Measurements from ENCODE around the gene IWS1.
"Not testable (repeated sequence)": the region's sequence is repeated elsewhere in the genome, so short reads cannot be mapped to it uniquely, and the experiment has no call there.

IWS1 gene

DNA sequence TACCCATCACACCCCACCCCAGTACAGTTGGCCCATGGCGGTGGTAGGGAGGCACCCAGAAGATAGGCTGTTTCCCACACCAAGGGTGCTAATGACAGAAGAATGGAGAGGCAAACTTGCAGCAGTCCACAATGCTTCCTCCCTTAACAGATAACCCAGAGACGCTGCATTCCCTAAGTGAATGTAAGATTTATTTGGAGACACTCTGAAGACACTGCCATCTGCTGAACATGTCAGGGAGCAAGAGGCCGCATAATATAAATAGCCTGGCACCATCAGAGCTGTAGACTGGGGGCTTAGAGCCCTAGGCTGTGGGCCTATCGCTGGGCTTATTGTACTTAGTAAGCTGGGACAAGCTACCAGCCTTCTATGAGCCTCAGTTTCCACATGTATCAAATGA, 2.2 kb upstream of the IWS1 start:
- no peak for FAIRE-seq
- DNase-seq (ENCODE audit: low spot score) = no peak

DNA sequence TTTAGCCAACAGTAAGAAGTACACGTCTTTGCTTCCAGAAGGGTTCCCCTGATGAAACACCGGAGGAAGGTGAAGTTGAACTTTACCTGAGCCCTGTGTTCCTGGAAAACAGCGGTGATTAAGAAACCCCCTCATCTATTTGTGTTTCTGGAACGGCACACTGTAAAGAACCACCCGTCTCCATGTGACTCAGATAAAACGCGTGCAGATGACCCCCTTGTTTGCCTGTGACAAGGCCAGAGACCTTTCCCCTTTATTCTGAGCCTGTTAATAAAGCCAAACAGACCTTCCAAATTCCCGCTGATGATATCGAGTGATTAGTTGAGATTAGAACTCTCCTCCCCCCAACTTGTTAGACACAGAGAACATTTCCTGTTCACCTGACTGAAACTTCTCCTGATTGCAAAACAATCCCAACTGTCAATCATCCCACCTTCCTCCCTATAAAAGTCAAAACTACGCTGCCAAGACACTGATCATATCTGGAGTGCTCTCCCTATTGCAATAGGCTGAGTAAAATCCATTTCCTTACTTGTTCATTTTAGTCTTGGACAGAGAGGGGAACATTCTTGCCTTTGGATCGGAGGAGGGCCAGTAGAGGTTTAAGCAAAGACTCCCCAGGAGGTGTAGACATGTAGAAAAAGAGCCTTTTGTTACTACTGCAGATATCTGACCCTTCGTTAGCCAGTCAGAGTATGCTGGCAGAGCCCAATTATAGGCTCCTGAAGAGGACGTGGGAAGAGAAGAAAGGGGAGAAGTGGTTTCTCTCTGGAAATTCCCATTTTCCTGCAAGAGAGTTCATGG, 914 bp upstream of the IWS1 start:
- no peak for FAIRE-seq
- DNase-seq (ENCODE audit: low spot score) = peak; percentile 46

DNA sequence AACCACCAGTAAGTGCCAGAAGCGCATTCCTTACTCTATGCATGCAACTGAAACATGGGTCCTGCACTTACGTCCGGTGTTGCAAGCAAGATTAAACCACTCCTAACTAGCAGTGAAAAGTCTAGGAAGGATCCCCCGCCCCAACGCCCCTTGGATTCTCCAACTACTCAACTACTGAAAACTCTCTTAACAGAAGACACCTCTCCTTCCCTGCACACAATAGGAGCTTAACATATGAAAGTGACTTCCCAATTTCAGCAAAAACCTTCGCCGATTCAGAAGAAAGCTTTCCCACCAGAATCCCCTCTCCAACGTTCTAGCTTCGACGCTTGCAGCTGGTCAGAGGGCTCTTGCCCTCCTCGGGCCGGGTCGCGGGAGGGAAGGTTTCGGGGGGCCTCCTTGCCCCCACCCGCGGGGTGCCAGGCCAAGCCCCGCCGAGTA, 578 bp downstream of the IWS1 start:
- no peak for FAIRE-seq

DNA sequence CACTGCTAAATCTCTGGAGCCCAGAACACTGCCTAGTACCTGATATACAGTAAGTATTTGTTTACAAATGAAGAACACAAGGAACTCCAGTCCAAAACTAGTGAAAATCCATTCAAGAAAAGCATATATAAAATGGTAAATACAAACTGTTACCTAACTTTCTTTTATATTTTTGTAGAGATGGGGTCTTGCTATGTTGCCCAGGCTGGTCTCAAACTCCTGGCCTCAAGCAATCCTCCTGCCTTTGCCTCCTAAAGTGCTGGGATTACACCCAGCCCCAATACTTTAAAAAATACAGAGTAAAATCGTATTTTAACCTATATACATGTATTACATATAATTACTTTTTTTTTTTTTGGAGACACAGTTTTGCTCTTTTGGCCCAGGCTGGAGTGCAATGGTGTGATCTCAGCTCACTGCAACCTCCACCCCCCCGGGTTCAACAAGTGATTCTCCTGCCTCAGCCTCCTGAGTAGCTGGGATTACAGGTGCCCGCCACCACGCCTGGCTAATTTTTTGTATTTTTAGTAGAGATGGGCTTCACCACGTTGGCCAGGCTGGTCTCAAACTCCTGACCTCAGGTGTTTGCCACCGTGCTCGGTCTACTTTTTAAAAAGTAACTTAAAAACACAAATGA, 2.0 kb downstream of the IWS1 start:
- DNase-seq (ENCODE audit: low spot score); FAIRE-seq: not testable (repeated sequence)

More for the DNA sequence above, 578 bp downstream of the IWS1 start:
- DNase-seq (ENCODE audit: low spot score) = peak; percentile 30

DNA sequence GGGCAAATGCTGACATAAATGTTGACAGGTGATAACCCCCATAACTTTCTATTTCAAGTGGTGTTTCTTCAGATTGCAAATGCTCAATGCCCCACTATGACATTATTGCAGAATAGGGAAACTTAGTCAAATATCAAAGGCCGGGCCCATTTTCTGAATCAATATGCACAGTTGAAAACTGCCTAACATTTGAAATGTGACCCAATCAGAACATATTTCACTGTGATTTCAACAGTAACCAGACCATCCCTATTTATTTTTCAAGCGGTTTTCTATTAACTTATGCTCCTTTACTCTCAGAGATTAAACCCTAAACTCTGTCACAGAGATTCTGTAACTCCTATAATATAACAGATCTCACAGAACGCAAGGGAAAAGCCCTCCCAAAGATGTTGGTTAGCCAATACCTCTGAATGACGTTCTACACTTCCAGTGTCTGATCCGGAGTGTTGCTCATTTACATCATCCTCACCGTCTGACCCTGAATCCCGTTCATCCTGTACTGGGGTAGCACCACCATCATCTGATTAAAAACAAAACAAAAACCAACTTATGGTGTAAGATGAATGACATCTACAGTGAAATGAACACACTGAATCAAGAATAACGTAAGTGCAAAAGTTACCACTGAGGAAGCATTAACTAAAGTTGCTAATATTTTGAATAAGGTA, 2.9 kb downstream of the IWS1 start:
- DNase-seq (ENCODE audit: low spot score) (no peak), FAIRE-seq (no peak)

DNA sequence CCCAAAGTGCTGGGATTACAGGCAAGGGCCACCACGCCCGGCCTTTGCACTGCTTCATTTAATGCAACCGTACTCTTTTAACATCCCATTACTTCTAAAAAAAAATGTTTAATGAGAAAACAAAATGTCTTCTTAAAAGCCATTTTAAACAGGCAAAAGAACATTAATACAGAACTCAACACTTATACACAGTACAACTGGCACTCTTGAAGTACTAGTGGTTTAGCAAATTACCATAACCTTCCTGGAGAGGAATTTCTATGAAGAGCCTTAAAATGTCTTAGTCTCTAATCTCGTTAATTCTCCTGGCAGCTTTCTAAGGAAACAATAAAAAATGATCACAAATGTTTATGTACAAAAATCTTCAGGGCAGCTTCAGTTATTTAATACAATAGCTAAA, 5.9 kb downstream of the IWS1 start:
- no peak for FAIRE-seq
- DNase-seq (ENCODE audit: low spot score) = no peak

DNA sequence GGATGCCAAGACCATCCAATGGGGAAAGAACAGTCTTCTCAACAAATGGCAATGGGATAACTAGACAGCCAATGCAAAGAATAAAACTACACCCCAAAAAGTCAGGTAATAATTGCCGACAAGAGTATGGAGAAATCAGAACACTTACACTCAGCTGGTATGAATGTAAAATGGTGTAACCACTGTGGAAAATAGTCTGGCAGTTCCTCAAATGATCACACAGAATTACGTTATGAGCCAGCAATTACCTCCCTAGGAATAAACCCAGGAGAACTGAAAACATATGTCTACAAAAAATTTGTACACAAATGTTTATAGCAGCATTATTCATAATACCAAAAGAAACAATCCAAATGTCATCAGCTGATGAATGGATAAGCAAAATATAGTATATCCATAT, 8.8 kb downstream of the IWS1 start:
- FAIRE-seq (no peak), DNase-seq (ENCODE audit: low spot score) (no peak)

DNA sequence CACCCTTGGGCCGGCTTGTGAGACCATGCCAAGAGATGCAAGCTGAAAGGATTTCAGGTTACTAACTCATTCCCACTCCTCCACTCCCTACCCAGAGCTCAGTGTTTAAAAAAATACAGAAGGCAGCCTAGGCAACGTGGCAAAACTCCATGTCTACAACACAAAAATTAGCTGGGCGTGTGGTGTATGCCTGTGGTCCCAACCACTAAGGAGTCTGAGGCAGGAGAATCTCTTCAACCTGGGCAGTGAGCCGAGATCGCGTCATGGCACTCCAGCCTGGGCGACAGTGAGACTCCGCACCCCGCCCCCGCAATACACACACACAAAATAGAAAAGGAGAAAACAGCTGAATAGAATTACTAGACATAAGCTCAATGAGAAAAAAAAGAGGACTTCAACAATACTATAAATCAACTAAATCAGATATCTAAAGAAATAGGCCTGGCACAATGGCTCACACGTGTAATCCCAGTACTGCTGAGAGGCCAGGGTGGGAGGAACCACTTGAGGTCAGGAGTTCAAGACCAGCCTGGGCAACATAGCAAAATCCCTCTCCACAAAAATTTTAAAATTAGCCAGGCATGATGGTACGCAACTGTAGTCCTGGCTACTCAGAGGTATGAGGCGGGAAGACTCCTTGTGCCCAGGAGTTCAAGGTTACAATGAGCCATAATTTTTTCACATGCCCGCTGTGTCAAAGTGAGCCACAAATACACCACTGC, 10.1 kb downstream of the IWS1 start:
- FAIRE-seq (no peak), DNase-seq (ENCODE audit: low spot score) (no peak)

DNA sequence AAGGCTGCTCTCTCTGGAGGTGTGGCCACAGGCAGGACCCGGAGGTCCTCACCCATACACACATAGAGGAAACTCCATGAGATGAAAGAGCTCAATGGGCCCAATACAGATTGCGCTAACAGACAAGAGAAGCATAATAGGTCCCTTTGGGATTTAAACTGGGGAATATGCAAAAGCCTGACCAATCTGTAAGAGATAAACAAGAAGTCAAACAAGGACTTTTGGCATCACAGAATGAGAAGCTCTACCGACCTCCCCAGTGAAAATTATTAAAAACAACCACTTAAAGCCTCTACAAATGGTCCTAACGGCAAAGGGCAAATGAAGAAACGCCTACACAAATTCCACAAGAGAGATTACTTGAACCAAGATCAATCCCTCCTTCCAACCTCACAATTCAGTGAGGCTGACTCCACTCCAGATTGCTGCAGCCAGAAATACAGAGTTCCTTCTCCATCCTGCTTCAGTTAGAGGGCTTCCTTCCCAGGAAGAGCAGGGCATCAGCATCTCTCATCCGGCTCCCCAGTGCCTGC, 10.8 kb downstream of the IWS1 start:
- DNase-seq (ENCODE audit: low spot score) = no peak
- FAIRE-seq = no peak

DNA sequence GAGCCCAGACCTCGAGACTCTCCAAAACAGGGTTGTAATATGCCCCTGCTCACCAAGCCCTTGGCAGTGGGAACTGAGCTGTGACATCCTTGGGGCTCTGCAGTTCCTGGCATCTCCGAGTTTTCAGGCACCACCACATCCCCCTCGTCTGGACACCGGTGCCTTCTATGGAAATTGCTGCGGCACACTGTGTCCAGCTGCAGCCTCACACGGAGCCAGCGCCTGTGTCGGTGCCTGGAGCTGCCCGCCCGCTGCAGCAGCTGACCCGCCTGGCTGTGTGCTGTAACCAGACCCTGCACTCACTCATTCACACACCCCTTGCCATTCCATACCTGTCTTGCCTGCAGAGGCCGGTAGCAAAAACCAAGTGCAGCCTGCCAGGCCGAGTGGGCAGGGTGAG, 11.8 kb downstream of the IWS1 start:
- FAIRE-seq (no peak), DNase-seq (ENCODE audit: low spot score) (no peak)

DNA sequence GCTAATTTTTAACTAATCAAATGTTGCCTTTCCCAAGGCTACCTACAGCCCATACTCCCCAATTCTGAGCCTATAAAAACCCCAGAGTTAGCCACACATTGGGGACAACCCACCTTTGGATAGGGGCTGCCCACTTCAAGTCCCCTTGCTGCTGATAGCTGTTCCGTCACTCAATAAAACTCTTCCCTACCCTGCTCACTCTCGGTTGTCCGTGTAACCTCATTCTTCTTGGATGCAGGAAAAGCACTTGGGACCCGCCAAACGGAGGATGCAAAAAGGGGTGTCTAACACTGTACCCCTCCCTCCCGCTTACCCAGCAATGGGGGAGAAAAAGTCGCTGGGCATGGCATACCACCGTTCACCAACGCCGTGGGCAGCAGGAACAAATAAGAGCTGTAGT, 12.2 kb downstream of the IWS1 start:
- no peak for DNase-seq (ENCODE audit: low spot score)
- no peak for FAIRE-seq

DNA sequence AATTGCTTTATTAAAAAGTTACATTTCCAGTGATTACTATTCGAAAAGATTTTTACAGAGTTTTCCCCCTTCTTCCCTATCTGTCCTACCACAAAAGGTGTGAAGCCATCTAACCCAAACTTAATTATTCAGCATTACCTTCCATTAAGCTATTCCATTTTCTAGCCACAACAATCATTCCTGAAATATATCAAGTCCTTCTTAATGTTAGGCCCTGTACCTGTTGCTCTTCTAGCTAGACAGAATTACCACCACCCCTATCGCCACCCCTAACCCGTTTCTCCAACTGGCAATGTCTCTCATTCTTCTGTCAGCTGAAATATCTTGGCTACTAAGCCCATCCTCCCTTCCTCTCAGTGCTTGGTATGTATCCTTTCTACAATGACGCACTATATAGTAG, 13.9 kb downstream of the IWS1 start:
- no peak for FAIRE-seq

DNA sequence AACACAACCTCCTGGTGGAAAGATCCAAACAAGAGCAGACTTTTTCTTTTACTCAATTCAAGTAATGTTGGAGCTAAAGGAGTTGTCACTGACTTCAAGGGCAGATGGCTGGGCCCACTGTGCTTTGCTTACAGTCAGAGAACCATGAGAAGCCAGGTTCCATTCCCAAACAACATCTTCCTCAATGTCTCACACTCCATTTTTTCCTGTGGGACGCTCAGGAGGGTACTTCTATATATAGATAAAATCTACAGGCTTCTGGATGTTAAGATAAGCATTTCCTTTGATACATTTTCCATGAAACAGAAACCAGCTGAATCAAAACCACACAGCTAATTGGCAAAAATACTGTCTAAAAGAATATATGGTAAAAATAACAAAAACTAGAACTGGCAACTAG, 14.4 kb downstream of the IWS1 start:
- FAIRE-seq (no peak), DNase-seq (ENCODE audit: low spot score) (no peak)

More for the DNA sequence above, 13.9 kb downstream of the IWS1 start:
- no peak for DNase-seq (ENCODE audit: low spot score)

DNA sequence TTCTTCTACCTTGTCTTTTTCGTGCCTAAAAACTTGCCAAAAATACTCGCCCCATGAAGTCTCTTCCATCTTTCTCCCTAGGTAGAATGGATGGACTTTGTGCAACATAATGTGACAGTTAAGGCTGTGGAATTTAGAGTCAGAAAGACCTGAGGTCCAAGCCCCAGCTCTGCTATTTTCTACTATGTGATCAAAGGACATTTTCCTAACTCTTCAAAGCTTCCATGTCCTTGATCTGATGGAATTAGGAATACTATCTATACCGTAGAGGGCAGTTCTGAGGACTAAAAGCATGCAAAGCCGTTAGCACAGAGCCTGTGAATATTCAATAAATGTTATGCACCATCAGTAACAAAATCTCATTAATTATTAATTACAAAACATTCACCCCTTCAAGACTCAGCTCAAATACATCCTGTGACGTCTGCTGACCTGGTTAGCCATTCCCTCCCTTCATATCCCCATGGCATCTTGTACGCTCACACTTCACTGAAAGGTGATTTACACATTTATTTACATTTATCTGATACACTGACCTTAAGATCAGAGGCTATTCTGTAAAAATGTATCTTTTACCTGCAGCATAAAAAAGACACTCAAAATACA, 15.1 kb downstream of the IWS1 start:
- DNase-seq (ENCODE audit: low spot score) (no peak), FAIRE-seq (no peak)

DNA sequence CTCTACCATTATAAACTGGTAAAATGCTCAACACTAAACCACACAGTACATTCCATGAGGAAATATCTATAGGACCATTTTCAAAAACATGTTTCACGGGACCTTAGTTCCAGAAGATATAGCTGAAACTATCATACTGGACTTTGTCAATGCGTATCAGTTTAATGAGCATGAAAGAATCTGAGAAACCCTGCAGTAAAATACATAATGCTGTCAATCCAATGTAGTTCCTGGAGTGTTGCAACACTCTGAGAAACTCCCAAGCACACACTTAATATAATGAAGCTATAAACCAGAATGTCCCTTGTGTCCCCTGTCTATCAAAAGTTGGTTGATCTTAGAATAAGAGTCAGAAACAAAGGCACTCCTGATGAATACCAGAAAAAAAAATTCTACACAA, 16.2 kb downstream of the IWS1 start:
- FAIRE-seq (no peak), DNase-seq (ENCODE audit: low spot score) (no peak)

DNA sequence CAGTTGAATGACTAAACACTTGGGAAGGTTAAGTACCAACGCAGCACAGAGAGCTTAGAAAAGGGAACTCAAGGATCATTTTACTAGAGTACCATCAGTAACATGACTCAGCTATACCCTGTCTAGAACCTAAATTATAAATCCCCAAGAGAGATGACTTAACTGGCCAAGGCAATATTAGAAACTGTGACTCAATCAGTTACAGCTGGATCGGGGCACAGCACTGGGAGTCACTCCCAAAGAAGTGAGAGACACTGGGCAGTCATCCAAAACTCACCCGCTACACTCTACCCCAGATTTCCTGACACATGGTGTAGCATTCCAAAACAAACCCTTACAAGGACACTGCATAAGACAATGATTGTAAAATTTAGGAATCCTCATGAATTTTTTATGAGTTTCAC, 17.7 kb downstream of the IWS1 start:
- peak; percentile 93 for DNase-seq (ENCODE audit: low spot score)

DNA sequence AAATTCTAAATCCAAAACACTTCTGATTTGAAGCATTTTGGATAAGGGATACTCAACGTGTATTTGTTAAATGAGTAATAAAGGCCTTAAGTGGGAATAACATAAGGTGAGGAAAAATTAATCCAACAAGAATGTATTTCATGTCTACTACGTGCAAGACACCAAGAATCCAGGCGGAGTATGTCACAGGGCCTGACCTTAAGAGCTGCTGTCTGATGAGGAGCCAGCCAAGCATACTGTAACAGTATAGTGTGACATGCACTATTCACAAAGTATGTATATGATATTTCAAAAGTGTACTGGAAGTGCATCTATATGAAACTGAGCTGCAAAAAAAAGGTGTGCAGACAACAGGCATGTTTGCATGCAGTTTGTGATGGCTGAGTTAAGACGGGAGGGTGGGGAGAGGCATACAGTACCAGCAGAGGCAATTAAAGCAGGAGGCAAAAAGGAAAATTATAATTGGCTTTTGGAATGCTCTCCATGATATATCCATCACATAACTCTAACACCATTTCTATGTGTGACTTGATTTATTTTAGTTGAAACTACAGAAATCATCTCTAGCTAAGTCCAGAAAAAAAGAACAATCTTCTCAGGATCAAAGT, 18.2 kb downstream of the IWS1 start:
- FAIRE-seq (no peak), DNase-seq (ENCODE audit: low spot score) (no peak)

More for the DNA sequence above, 17.7 kb downstream of the IWS1 start:
- FAIRE-seq = peak; percentile 96

DNA sequence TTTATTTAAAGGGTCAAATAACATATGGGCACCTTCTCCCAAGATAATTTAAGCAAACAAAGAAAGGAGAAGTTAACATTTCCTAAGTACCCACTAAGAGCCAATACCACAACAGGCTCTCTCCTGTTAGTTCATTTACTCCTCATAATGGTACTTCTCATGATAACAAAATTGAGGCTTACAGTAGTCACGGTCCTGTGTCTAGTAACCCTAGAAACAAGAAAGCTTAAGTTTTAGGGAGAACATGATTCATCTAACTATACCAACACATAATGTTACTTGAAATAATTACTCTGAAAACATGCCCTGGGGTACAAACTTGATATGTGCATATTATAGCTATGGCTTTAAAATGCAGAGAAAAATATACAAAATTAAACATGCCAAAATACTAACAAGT, 19.8 kb downstream of the IWS1 start:
- FAIRE-seq (no peak), DNase-seq (ENCODE audit: low spot score) (no peak)

DNA sequence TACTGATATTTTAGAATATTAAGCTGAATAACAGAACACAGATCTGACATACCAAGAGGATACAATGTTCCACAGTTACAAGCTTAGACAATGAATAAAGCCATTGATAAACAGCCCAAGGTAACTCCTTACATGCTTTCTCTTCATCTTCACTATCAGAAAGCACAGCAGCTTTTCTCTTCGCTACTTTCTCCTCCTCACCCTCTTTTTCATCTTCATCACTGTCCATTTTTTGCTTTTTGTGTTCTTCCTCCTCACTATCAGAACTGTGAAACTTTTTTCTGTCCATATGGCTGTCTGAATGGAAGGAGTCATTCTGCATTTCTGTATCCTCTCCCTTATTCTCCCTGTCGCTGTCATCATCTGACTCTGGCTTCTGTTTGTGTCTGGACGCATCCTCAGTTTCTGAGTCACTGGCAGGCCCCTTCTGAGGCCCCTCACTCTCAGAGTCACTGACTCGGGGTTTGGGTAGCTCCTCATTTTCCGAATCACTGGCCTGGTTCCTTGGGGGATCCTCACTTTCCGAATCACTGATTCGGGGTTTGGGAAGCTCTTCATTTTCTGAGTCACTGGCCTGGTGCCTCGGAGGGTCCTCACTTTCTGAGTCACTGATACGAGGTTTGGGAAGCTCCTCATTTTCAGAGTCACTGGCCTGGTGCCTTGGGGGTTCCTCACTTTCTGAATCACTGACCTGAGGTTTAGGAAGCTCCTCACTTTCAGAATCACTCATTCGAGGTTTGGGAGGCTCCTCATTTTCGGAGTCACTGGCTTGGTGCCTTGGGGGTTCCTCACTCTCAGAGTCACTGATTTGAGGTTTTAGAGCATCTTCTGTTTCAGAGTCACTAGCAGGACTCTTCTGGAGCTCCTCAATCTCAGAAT, 21.5 kb downstream of the IWS1 start:
- FAIRE-seq = no peak
- no peak for DNase-seq (ENCODE audit: low spot score)

DNA sequence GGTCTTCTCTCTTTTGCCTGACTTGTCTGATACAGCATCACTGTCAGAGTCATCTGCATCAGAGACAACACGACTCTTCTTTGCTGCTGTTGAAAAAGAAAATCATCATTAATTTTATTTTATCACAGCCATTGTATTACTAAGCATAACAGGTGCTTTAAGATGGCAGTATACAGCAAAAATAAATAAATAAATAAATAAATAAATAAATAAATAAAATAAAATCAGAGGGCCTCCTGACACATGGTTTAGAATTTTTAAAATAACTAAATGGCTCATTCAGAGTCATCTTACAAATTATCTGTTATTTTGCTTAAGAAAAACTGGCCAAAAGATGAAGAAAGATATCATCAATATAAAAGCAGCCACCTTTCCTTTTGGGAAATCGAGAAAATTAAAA, 22.8 kb downstream of the IWS1 start:
- no peak for DNase-seq (ENCODE audit: low spot score)
- FAIRE-seq = no peak

All from urothelium cell line (cell line).